Medulla oblongata (tissue), 1 donor: ENCODE data around the gene OPA1.
A peak's percentile ranks its signal among the peaks of the same experiment; 100 is the strongest.

Experiments
- DNase-seq: peaks from one replicate; pipeline ENCODE4 v3.0.0-alpha.2; 2015; ENCODE audit errors: extremely low spot score

OPA1 gene

GRCh38 chr3:193704431-193704830 is 111.4 kb downstream of the OPA1 start:
- DNase-seq, result peak; percentile 26

GRCh38 chr3:193708270-193708669 is 115.3 kb downstream of the OPA1 start:
- DNase-seq, result no peak

- peak; percentile 30 for DNase-seq
Observed at GRCh38 chr3:193710286-193711165, 117.5 kb downstream of the OPA1 start.

- no peak for DNase-seq
Observed at GRCh38 chr3:193711166-193711485, 118.1 kb downstream of the OPA1 start.

- no peak for DNase-seq
Observed at GRCh38 chr3:193711523-193711963, 118.5 kb downstream of the OPA1 start.

GRCh38 chr3:193711964-193712598 is 119.1 kb downstream of the OPA1 start:
- no peak for DNase-seq

- no peak for DNase-seq
Observed at GRCh38 chr3:193712938-193713337, 119.9 kb downstream of the OPA1 start.

- no peak for DNase-seq
Observed at GRCh38 chr3:193714523-193715137, 121.6 kb downstream of the OPA1 start.

- no peak for DNase-seq
Observed at GRCh38 chr3:193716150-193716549, 123.1 kb downstream of the OPA1 start.

- DNase-seq, result no peak
Observed at GRCh38 chr3:193719735-193720134, 126.7 kb downstream of the OPA1 start.

- no peak for DNase-seq
Observed at GRCh38 chr3:193720169-193720568, 127.2 kb downstream of the OPA1 start.

GRCh38 chr3:193722566-193722965 is 129.6 kb downstream of the OPA1 start:
- no peak for DNase-seq

- no peak for DNase-seq
Observed at GRCh38 chr3:193727089-193727488, 134.1 kb downstream of the OPA1 start.

- no peak for DNase-seq
Observed at GRCh38 chr3:193728429-193729087, 135.6 kb downstream of the OPA1 start.

GRCh38 chr3:193729088-193729465 is 136.1 kb downstream of the OPA1 start:
- DNase-seq, result no peak

- DNase-seq, result no peak
Observed at GRCh38 chr3:193729601-193730000, 136.6 kb downstream of the OPA1 start.

- DNase-seq, result no peak
Observed at GRCh38 chr3:193730511-193730910, 137.5 kb downstream of the OPA1 start.

- no peak for DNase-seq
Observed at GRCh38 chr3:193730976-193731375, 138.0 kb downstream of the OPA1 start.

GRCh38 chr3:193731656-193732055 is 138.6 kb downstream of the OPA1 start:
- DNase-seq, result no peak

- no peak for DNase-seq
Observed at GRCh38 chr3:193732391-193732790, 139.4 kb downstream of the OPA1 start.

GRCh38 chr3:193732827-193733226 is 139.8 kb downstream of the OPA1 start:
- no peak for DNase-seq

- DNase-seq, result no peak
Observed at GRCh38 chr3:193734737-193735366, 141.8 kb downstream of the OPA1 start.
